Activated T-cell treated with anti-CD3 and anti-CD28 coated beads for 4 hours (primary cell): ENCODE results near the gene TYW5.
A peak's percentile ranks its signal among the peaks of the same experiment; 100 is the strongest.

Experiments used
- DNase-seq: peaks from one replicate; pipeline ENCODE4 v3.0.0-alpha.2; 2020

Gene TYW5

GRCh38 chr2:199911877-199912161, 43.5 kb downstream of the TYW5 start:
- DNase-seq: no peak

GRCh38 chr2:199911052-199911876, 44.0 kb downstream of the TYW5 start, which contains the start of gene C2orf69:
C2orf69 (plus strand) TSS chr2:199911293; CDS start chr2:199911439, 146 bp downstream.
- DNase-seq: peak; percentile 88

- no peak for DNase-seq
Measured at GRCh38 chr2:199910338-199911051, 44.8 kb downstream of the TYW5 start.

- DNase-seq: no peak
Measured at GRCh38 chr2:199907008-199907714, 48.1 kb downstream of the TYW5 start.

GRCh38 chr2:199903111-199903510, 52.2 kb downstream of the TYW5 start:
- no peak for DNase-seq

GRCh38 chr2:199902486-199903110, 52.7 kb downstream of the TYW5 start:
- no peak for DNase-seq

GRCh38 chr2:199901942-199902341, 53.3 kb downstream of the TYW5 start:
- no peak for DNase-seq

- no peak for DNase-seq
Measured at GRCh38 chr2:199896617-199897016, 58.7 kb downstream of the TYW5 start.

GRCh38 chr2:199895406-199895805, 59.9 kb downstream of the TYW5 start:
- DNase-seq: no peak

- no peak for DNase-seq
Measured at GRCh38 chr2:199883474-199884212, 71.6 kb downstream of the TYW5 start.

GRCh38 chr2:199882667-199883066, 72.6 kb downstream of the TYW5 start:
- DNase-seq: no peak
